ENCODE data around the gene DHX32.
A peak's percentile ranks its signal among the peaks of the same experiment; 100 is the strongest.

DHX32 gene

GRCh38 chr10:125802131-125802530, 79.0 kb downstream of the DHX32 start:
- DNase-seq (ENCODE audit: low spot score): no peak

DNA sequence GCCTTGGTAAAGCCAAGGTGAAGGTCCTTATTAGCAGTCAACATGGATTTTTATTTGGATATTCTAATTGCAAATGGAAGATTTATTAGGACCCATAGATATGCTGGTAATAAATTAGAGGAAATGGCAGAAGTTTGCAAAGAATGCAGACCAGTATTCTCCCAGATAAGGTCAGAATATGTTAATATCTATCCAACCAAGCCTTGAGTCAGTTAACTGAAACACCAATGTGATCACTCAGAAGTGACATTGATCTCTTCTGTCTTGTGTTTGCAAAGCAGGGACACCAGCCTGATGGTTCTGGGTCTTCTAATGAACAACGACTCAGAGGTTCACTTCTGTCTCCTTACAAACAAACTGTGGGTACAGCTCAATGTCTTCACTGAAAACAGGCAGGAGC, 79.5 kb downstream of the DHX32 start:
- DNase-seq (ENCODE audit: low spot score): no peak

DNA sequence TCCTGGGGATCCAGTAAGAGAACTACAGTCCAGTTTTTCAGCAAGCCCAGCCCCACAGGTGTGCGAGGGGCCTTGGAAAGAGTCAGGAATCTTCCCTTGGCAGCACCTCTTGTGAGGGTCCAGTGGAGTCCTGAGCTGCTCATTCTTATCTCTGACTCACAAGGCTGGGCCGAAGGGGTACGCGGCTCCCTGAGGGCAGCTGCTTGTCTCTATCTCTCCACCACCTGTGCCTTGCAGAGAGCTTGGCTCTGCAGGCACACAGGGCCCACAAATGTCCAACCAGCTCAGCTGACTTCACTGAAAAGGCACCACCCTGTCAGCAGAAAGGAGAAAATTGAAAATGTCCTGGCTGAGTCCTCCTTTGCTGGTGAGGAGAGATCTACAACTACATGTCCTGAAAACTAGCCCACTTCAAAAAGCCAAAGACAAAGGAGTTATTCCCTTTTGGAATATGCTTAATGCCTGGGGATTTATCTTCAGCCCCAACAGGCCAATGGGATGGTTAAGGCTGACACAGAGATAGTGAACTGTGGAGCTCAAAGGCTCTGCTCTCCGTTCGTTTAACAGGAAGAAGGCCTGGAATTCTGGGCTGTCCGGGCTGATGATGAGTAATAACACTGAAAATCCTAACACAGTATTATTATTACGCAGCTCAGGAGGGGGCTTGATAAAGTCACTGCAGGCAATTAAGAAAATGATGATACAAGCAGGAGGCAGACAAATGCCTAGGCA, 81.5 kb downstream of the DHX32 start:
- DNase-seq (ENCODE audit: low spot score): no peak

- DNase-seq (ENCODE audit: low spot score): no peak
These were observed 83.0 kb downstream of the DHX32 start for GRCh38 chr10:125797994-125798662.

GRCh38 chr10:125797424-125797823, 83.7 kb downstream of the DHX32 start:
- DNase-seq (ENCODE audit: low spot score): no peak

DNA sequence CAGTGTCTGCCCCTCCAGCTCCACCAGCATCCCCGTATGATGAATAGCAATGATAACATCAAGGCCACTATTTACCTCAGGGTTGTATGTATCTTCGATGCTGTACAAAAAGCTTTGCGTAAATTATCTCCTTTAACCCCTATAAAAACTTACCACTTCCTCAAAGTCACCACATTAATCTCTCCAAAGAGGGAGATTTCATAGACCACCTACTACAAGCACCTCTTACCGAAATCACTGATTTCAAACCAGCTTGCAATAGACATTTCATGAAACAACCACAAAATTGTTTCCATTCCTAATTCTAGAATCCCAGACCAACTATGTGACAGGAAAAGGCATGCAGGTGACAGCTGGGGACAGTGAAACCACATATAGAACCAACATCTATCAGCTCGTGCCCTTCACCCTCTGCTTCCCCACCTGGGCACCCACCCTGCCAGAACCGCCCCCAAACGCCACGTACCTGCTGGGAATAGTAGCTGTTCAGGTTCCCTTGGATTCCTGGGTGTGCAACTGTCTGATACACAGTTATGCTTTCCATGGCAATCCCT, 85.4 kb downstream of the DHX32 start:
- DNase-seq (ENCODE audit: low spot score): no peak

DNA sequence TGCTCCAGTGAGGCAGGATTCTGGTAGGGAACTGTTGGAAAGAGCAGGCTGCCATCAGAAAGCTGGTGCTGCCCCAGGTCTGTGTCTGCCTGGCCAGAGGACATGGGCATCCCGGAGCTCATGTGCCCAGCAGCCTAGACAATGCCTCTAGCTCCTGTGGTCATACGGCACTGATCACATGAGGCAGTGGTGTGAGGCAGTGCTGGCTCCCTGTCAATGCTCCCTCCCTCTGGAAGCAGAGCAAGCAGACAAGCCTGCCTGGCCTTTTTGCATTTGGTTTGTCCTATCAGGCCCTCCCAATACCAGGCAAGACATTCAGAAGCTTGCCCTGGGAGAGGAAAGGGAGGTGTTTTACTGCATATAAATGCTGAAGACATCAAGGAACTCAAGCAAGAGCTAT, 86.0 kb downstream of the DHX32 start:
- DNase-seq (ENCODE audit: low spot score): peak; percentile 4

DNA sequence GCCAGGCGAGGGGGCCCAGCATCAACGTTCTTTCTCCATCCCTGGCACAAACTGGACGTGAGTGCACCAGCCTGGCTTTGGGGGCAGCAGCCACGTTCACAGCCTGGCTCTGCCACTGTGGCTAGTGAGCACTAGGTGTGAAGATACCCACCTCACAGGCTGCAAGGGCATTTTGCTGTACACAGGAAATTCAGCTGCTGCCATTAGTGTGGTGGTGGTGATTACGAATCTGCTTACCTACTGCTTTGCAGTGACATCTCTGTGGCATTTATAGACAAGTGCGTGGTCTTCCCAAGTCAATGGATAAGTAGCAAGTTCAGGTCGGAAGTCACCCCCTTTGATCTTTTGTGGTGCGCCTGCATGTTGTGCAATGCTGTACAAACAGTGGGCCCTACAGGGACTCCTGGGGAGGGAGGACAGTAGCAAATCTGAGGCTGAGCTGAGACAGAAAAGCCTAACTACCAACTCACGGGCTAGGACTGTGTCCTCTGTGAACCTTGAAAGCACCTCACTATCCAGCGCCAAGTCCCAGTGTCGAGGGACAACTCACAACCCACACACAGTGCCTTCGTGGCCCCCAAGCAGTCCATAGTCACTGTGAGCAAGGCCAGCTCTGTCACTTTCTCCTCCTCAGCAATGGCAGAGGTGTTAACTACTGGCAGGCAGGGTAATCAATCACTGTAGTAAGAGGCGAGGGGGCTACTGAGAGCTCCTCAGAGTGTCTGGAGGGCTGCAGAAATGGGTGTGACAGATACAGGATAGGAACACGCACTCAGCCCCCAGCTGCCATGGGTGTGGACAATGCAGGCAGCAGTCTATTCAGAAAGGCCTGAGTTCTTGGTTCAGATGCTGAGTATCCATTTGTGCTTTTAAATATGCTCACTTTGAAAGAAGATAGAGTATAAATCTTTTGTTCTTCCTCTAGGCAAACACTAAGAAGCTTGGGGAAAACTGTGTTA, 88.5 kb downstream of the DHX32 start:
- no peak for DNase-seq (ENCODE audit: low spot score)

- DNase-seq (ENCODE audit: low spot score): no peak
These were observed 92.7 kb downstream of the DHX32 start for GRCh38 chr10:125788156-125789034.
